Gastrocnemius medialis (tissue), 4 donors: Measurements from ENCODE around the gene GLB1L2.

Experiments used
- POLR2A ChIP-seq, 2 donors: fragments of 450-650 bp; IDR thresholded peaks; one replicate each; pipeline ENCODE4 v1.6.1; 2017; ENCODE audit warnings: antibody characterized with exemption in 2 of 2, mild to moderate bottlenecking in 2 of 2, moderate library complexity in 2 of 2
- TF ChIP-seq, protein P1 (sequence below), 5 experiments: fragments of 450-650 bp in 3 of 5; fragments of 200-600 bp in 2 of 5; sonication (generic) in 2 of 5; IDR thresholded peaks in 4 of 5; conservative IDR thresholded peaks in 1 of 5; 1 replicate in 4 of 5; 2 replicates in 1 of 5; pipeline ENCODE4 v1.5.1; 2016 to 2019; ENCODE audit warnings: antibody characterized with exemption in 5 of 5, mild to moderate bottlenecking in 3 of 5, moderate library complexity in 3 of 5

DNA sequence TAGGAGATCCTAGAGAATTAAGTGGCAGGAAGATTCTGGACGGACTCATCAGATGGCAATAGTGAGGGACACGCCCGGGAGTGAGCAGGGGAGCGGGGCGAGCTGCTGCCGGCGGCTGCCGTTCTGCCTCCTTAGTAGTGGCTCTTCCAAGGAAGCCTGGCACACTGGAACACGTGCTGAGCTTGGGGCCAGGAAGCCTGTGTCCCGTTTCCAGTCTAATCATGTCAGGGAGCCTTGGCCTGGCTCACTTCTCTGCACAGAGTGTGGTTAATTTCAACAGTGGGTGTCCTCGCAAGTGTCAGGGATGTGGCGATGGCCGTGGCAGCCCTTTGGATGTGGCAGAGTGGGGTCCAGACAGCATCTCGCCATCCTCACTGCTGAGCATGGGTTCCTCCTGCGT, 39.1 kb upstream of the GLB1L2 start:
- no peak for TF ChIP-seq POLR2A (IDR thresholded peaks at IDR 0.05)
- TF ChIP-seq, protein P1, sequence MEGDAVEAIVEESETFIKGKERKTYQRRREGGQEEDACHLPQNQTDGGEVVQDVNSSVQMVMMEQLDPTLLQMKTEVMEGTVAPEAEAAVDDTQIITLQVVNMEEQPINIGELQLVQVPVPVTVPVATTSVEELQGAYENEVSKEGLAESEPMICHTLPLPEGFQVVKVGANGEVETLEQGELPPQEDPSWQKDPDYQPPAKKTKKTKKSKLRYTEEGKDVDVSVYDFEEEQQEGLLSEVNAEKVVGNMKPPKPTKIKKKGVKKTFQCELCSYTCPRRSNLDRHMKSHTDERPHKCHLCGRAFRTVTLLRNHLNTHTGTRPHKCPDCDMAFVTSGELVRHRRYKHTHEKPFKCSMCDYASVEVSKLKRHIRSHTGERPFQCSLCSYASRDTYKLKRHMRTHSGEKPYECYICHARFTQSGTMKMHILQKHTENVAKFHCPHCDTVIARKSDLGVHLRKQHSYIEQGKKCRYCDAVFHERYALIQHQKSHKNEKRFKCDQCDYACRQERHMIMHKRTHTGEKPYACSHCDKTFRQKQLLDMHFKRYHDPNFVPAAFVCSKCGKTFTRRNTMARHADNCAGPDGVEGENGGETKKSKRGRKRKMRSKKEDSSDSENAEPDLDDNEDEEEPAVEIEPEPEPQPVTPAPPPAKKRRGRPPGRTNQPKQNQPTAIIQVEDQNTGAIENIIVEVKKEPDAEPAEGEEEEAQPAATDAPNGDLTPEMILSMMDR (IDR thresholded peaks at IDR 0.05 in 4 of 5, conservative IDR thresholded peaks at IDR 0.05 in 1 of 5) = no peak
